GM12801 (cell line): ENCODE measurements around the gene ZNF814.
"Not testable (repeated sequence)": the region's sequence is repeated elsewhere in the genome, so short reads cannot be mapped to it uniquely, and the experiment has no call there.

Source experiments
- CTCF ChIP-seq: IDR thresholded peaks from one replicate; pipeline ENCODE4 v1.5.1; 2011; ENCODE audit warnings: control low read depth; ENCODE audit not compliant: insufficient read length; ENCODE audit errors: extremely low read depth

The ZNF814 gene

GRCh38 chr19:57888560-57889231 lies at the start of gene ZNF814:
TSS of gene ZNF814 (minus strand) at chr19:57889037. CDS start at chr19:57888802, 235 bp downstream.
- no peak for TF ChIP-seq CTCF

- TF ChIP-seq CTCF: no peak
Observed at GRCh38 chr19:57935731-57936130, 46.9 kb upstream of the ZNF814 start.

GRCh38 chr19:57934820-57935665 lies 46.2 kb upstream of the ZNF814 start, which contains the start of gene ZNF418:
TSS of gene ZNF418 (minus strand) at chr19:57935402. CDS start at chr19:57933822, 1,580 bp downstream.
- TF ChIP-seq CTCF: no peak

- TF ChIP-seq CTCF: no peak
Observed at GRCh38 chr19:57927587-57927986, 38.8 kb upstream of the ZNF814 start.

- not testable (repeated sequence) for TF ChIP-seq CTCF
Observed at GRCh38 chr19:57916168-57916995, 27.5 kb upstream of the ZNF814 start, which contains the start of gene ZNF417. TSS of gene ZNF417 (minus strand) at chr19:57916592. CDS start at chr19:57916411, 181 bp downstream.

GRCh38 chr19:57914531-57914930 lies 25.7 kb upstream of the ZNF814 start:
- TF ChIP-seq CTCF: no peak

GRCh38 chr19:57907394-57907793 lies 18.6 kb upstream of the ZNF814 start:
- no peak for TF ChIP-seq CTCF
